HG02678 (cell line): ENCODE results near the gene GDF3.
"Not testable (repeated sequence)": the region's sequence is repeated elsewhere in the genome, so short reads cannot be mapped to it uniquely, and the experiment has no call there.

Experiments
- ATAC-seq: cut with Tn5 transposase; IDR thresholded peaks from one replicate; pipeline ENCODE4 v1.9.1; 2021; ENCODE audit warnings: mild to moderate bottlenecking, moderate library complexity; ENCODE audit not compliant: unreplicated experiment

The GDF3 gene

DNA sequence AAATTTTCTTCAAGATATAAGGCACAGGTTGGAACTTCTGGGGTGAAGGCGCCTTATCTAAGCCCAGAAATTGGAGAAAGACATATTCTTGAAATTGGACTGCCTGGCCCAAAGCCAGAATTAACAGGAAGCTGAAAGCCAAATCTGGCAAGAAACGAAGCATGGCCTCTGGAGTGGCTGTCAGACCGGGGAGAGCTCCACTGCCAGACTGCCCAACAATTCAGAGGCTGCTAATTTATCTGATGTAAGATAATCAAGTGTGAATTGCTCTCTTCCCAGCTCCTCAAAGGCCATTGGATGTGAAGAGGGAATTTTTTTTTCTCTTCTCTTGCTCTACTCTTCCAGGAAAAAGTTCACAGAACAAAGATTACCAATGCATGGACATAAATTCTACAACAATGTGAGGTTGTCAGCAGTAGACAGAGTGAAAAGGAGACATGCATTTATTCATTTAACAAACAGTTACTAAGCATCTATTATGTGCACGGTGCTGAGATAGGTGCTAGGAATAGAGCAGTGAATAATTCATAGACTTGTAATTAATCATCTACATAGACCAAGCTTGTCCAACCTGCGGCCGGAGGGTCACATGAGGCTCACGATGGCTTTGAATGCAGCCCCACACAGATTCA lies at the start of gene GDF3:
TSS of gene GDF3 (minus strand) at position 210 of the 632 bp plus-strand sequence. CDS start at position 163, 47 bp downstream.
- no peak for ATAC-seq

DNA sequence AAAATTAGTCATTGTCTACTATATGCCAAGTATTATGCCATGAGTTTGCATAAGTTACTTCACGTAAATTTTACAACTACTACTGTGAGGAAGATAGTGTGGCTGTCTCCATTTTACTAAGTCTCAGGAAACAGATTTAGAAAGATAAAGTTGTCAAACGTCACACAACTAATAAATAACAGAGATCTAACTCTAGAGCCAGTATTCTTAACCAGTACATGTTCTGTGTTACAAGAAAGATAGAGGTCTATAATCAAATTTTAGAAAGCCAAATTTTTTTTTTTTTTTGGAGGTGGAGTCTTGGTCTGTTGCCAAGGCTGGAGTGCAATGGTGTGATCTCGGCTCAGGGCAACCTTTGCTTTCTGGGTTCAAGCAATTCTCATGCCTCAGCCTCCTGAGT lies 37.4 kb upstream of the GDF3 start:
- no peak for ATAC-seq

DNA sequence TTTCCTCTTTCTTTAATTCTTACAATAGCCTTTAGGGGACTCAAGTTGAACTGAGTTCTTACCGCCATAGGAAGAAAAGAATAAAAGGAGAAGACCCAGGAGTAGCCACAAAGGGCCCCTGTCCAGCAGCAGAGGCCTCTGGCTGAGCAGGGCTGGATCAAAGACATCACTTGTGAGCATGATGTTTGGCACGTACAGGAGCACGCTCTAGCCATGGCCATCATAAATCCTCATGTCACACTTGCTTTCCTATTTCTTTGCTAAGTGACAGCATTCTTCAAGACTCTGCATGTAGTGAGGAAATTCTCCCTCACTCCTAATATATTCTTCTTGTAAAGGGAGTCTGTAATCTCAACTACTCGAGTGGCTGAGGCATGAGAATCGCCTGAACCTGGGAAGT lies 35.9 kb upstream of the GDF3 start:
- ATAC-seq: no peak

DNA sequence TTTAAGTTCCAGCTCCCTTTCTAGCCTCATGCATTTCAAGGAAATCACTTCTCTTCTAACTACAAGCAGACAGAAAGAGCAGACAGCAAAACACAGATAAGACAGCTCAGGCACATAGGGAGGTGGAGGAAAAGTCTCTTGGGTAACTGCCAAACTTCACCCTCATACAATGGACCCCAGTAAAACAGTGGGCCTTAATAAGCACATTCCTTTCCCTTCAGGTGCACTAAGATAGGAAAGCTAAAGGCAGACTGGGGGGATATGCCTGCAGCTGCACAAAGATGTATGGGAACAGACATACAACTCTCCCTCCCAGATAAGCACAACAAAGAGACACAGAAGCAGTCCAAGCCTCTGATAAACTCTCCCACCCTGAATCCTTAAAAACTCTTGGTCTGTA lies 35.4 kb upstream of the GDF3 start:
- ATAC-seq: not testable (repeated sequence)

DNA sequence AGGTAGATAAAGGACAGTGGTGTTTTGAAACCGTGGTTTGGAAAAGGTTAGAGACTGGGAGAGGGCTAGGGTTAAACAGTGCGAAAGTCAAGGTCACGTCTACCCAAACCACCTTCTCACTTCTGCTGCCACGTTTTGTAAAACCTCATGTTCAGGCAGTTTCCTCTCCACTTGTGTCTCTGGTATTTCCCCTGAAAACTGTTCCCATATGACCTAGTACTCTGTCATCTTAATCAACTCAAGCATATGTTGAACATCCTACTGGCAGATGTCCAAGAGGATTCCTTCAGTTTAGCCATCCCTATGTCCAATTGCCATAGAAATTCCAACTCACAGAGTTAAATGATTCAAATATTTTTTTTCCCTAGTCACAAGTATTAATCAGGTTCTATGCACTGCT lies 34.2 kb upstream of the GDF3 start:
- no peak for ATAC-seq

DNA sequence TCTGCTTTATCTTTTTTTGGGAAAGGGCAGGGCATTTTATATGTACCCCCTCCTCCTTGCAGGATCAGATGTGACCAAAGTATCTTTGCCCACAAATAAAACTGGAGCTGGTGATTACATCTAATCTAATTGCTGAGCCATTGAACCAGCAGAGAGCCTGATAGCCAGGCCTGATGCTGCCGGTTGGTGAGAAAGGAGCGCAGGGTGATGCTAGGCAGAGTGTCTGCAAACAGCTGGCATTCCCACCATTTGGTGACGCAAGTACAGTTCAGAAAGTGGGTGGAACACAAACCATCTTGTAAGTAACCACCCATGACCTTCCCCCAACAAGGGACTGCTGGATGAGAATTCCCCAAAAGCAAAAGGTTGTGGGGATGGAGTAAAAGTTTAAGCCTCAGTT lies 28.4 kb upstream of the GDF3 start:
- no peak for ATAC-seq

DNA sequence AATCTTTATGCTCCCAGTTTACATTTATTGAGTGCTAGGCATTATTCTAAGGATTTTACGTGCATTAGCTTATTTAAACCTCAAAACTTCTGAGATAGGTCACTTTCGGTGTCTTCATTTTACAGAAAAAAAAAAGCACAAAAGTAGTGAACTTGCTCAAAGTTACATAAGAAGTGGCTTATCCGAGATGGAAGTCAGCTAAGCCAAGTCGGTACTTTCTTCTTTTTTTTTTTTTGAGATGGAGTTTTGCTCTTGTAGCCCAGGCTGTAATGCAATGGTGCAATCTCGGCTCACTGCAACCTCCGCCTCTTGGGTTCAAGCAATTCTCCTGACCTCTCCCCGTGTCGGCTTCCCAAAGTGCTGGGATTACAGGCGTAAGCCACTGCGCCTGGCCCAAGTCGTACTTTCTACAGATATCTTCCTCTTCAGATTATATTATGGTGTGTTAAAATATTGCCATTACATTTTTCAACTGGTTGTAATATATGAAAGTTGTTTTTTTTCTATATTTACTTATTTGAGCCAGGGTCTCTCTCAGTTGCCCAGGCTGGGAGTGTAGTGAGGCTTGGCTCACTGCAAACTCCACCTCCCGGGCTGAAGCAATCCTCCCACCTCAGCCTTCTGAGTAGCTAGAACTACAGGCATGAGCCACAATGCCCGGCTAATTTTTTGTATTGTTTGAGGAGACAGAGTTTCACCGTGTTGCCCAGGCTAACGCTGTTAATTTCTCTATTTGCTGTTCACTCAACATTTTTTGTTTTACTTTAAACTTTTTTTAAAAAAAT lies 24.6 kb upstream of the GDF3 start:
- ATAC-seq: no peak

DNA sequence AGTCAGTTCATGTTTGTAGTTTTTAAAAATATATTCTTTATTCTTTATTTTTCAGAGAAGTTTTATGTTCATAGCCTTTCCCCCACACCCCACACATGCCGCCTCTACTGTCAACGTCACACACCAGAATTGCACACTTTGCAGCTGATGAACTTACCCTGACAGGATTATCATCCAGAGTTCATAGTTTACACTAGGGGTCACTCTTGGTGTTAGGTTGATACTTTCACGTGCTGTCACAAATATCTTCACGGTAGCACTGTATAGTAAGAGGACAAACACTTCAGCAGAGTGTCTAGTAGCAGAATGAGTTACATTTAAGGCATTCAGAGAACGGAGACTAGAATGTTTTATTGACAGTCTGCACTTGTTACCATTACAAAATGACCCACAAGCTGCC lies 20.8 kb upstream of the GDF3 start:
- ATAC-seq: no peak

DNA sequence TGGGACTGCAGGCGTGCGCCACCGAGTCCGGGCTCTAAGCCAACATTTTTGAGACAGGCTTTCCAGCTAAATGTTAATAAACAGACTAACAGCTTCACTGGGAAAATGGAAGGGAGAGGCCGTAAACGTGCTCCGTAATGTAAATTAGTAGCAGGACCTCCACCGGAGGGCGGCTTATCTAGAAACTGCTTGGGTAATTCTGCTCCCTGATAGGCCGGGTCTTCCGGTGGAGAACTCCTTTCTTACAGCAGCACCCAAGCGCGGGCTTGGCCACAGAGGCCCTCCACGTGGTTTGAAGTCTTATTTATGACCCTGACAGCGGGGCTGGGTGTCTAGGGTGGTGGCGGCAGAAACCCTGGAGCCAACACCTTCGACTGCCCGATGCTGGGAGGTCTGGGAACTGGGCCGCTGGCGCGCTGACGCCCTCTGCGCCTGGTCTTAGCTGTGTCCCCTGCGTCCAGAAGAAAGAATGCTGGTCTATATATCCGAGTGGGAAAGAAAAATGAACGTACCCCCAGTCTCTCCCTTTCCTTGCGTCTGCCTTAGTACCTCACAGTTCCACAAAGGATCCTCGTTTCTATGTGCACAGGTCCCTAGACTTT lies 17.4 kb upstream of the GDF3 start:
- no peak for ATAC-seq

DNA sequence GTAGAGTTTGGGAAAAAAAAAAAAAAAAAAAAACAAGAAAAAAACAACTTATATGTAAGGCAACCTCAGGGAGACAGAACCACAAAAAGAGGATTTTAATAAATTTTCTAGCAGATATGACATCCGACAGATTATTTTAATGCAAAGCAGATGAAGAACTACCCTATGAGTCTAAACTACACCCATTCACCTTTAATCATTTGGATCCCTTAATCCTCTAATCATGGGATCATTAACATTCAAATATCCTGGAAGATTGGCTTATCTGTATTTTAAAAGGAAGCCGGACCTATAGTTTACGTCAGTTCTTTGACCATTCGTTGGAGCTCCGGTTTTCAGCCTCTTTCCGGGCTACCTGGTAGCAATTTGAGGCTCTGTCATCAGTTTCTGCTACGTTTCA lies 15.6 kb upstream of the GDF3 start, which contains the start of gene DPPA3:
TSS of gene DPPA3 (plus strand) at position 301 of the 400 bp plus-strand sequence. CDS start 138 bp downstream, outside the sequence.
- no peak for ATAC-seq

DNA sequence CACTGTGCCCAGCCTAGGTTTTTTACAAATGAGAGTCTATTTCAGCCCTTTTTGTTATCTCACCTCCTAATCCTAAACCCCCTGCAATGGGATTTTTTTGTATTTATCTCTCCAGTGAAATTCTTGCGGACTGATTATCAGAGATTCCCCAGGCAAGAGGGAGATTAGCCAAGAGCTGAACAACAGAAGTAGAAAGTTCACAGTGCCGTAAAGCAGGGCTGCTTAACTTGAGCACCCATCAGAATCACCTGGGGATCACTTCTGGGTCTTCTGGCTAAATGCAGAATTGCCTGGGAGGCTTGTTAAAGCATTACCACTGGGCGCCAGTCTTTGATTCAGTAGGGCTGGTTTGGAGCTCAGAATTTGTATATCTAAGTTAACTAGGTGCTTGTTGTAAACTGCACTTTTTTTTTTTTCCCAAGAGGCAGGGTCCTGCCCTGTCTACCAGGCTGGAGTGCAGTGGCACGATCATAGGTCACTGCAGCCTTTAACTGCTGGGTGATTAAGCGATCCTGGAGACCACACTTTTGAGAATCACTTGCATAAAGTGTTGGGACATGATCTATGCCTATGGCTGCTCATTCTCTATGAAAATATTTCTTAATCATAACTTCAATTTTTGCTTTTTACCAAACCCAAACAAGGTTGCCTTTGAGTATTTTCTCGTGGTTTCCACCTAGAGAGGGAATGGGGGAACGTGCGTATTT lies 14.5 kb upstream of the GDF3 start:
- ATAC-seq: no peak

DNA sequence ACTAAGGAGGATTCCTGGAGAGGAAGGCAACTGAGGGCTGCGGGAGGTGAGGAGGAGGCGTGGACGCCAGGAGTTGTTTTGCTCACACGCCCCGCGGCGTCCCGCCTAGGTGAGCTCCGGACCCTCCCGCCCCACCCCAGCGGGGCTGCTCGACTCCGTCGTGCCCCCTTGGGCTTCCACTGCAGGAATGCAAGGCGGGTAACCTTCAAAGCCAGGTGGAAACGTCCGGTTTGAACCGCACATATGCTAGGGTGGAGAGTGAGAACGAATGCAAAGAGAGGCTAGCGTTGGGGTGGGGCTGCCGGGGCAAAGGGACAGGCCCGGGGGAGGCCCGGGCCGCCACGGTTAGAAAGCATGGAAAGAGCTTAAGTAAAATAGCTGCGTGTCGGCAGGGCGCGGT lies 10.3 kb upstream of the GDF3 start:
- no peak for ATAC-seq

DNA sequence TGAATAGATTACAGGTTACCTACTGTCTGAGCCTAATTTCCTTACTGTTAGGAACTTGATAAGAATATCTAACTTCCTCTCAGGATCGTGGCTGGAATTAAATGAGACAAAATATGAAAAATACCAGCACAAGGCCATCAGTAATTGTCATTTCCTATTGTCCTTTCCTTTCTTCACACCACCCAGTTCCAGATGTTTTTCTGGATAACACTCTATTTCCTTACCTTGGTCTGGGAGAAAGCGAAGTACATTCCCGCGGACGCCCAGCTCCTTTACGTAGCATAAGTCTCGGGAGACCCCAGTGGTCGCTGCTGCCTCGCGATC lies 376 bp downstream of the GDF3 start:
- ATAC-seq: no peak

DNA sequence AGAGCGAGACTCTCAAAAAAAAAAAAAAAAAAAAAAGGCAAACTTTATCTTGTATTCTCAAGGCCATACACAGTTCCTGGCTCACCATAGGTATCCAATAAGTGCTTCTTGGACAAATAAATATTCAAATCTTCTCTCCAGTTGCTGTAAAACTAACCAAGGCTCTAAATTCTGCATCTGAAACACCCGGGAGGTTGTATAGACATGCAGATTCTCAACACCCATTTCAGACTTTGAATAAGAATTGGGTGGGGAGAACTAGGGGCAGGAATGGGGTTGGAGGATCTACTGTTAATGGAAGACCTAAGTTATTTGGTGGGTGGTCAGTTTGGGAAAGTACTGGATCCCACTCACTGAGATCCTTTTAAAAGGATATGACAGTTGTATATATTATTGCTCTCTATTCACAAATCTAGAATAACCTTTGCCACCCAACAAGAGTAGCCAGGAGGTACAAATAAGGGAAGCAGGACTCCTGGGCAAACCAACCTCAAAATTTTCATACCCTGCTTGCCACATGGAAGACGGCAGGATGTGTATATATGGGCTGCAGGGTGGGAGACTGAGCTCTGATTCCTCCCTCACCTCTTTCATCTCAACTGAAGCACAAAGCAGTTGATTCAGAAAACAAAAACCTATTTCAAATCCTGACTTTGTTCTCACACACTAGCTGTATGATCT lies 879 bp downstream of the GDF3 start:
- ATAC-seq: no peak

DNA sequence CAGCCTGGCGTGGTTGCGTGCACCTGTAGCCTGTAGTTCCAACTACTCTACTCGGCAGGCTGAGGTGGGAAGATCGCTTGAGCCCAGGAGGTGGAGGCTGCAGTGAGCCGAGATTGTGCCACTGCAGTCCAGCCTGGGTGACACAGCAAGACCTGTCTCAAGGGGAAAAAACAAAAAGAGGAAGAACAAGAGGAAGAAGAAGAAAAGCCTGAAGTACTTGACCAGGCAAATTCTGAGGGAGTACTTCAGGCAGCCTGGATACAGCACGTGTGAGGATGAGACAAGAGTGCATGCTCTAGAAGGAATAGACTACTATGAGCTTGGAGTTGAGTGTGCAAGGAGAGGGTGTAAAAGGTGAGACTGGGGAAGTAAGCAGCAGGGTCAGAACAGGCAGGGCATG lies 1.8 kb downstream of the GDF3 start:
- no peak for ATAC-seq

DNA sequence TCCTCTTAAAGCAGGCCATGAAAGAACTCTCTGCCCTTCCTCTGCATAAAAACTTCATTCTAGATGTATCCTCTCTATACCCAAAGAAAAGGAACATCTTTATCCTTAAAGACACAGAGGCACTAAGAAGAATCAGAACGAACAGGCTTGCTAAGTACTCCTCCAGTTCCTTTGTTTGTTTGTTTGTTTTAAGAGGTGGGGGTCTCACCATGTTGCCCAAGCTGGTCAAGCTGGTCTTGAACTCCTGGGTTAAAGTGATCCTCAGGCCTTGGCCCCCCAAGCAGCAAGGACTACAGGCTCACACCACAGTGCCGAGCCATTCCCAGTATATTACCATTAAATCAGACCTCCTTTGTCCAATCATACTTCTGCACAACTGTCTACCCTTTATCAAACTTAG lies 14.0 kb downstream of the GDF3 start:
- no peak for ATAC-seq

DNA sequence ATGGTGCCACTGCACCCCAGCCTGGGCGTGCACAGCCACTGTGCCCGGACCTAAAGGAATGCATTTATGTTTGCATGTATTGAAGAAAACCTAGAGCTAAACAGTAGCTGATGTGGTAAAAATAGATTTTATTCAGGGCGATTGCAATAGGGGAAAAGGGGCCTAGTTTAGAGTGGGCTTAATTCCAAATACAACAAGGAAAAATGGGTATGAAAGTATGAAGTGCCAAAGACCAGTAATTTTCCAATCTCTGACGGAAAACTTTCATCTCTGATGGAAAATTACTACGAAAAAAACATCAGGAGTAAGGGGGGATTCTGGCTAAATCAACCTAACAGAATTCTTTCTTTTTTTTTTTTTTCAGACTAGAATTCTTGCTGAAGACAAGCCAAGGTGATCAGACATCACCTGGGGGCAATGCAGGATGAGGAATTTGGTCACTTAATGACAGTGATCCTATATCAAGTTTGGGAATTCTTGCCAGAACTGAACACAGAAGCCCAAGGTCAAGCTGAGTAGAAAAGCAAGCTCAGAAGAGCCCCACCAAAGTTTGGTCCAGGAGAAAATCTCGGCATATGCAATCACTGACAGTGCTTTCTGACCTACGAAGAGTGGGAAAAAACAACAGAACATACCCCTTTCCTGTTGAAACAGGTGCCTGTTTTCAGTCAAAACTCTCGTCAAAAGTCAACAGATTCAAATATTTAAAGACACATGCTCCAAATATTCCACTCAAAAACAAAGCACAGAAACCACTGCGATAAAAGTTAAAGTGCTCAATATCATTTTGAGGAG lies 16.1 kb downstream of the GDF3 start:
- no peak for ATAC-seq

DNA sequence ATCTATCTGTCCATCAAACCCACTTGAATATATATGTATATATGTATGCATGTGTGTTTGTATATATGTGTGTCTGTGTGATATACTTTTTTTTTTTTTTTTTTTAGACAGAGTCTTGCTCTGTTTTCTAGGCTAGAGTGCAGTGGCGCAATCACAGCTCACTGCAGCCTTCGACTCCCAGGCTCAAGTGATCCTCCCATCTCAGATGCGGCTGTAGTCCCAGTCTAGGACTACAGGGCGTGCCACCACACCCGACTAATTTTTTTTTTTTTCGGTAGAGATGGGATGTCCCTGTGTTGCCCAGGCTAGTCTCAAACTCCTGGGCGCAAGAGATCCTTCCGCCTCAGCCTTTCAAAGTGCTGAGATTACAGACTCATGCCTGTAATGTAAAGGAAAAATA lies 16.8 kb downstream of the GDF3 start:
- no peak for ATAC-seq

DNA sequence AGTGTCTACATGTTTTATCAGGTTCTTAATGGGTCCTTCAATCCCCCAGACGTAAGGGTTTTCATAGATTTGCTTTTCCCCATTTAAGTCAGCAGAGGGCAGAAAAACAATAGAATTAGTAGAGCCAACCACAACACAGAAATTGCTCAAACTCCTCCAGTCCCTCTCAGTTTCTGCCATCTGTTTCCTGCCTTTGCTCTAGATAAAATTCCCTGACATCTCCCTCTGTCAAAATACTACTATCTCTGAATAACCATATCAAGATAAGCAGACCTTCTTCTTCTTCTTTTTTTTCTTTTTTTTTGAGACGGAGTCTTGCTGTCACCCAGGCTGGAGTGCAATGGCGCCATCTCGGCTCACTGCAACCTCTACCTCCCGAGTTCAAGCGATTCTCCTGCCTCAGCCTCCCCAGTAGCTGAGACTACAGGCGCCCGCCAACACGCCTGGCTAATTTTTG lies 18.1 kb downstream of the GDF3 start:
- ATAC-seq: not testable (repeated sequence)

DNA sequence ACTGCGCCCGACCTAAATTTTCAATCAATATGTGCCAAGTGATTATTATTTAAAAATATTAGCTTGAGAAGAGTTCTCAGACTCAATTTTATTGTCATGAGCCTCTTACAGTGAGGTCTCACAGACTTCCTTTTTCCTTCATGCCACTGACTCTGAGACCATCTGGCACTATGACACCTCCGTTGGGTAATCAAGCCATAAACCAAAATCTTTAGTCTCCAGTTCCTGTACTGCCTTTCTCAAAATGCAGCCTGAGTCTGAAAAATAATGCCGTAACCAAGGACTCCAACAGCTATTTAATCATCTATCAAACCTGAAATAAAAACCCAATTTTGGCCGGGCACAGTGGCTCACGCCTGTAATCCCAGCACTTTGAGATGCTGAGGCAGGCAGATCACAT lies 20.1 kb downstream of the GDF3 start:
- not testable (repeated sequence) for ATAC-seq
